HG03378 (cell line): ENCODE data around the gene LDLRAD4.

Experiments used
- ATAC-seq: cut with Tn5 transposase; IDR thresholded peaks from one replicate; pipeline ENCODE4 v1.9.1; 2021; ENCODE audit warnings: mild to moderate bottlenecking, moderate library complexity; ENCODE audit not compliant: unreplicated experiment

Gene LDLRAD4

DNA sequence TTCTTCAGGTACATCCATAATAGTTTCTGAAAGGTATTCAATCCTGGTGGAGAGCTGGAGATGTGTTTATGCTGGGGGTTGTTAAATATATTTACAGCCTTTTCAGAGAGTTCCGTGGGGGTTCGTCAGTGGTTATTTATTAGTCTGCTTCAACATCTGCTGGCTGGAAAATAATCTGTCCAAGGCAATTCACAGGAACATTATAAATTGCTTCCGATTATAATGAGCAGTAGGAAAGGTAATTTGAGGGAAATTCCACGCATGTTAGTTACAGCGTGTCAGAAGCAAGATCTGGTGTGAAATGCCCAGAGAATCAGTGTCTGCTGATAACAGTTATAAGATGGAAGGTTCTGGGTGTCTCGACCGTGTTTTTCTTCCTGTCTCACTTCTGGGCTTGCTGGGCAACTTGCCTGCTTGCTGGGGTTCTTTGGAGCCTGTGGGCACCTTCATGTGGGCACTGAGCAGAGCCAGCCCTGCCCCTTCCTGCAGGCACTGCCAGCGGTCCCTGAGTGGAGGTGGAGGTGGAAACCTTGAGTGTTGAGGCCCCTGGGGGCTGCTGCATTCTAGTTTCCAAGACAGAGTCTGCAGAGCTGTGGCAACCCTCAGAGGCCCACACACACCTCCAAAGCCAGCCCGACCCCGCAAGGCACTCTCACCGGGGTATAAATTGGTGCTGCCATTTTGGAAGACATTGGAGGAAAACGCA is 322.1 kb downstream of the LDLRAD4 start:
- no peak for ATAC-seq

DNA sequence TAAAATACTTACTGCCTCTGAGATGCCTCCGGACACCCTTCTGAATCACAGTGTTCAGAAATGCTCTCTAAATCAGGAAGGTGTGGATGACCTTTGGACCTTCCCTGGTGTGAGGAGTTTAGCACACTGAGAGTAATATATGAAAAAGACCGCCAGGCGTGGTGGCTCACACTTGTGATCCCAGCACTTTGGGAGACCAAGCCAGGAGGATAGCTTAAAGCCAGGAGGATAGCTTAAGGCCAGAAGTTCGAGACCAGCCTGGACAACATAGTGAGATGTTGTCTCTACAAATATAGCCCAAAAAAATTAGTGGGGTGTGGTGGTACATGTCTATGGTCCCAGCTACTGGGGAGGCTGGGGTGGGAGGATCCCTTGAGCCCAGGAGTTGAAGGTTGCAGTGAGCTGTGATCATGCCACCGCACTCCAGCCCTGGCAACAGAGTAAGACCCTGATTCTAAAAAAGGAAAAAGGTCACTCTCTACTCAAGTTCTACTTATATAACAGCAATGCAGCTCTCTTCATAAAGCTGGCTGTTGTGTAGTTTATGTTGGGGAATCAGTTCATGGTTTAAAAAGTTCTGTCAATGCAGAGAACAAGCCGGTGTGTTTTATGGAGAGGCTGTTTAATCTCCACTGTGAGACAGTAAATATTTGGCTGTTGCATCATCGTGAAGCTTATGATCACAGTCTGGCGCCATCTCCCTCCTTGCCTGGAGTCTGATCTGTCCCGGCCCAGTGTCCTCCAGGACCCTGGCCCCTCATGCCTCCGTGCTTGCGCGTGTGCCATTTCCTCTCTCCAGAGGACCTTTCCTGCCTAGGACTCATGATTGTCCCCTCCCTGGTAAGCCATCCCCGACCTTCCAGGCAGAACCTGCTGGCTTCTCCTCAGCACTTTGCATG is 323.3 kb downstream of the LDLRAD4 start:
- ATAC-seq, result no peak

DNA sequence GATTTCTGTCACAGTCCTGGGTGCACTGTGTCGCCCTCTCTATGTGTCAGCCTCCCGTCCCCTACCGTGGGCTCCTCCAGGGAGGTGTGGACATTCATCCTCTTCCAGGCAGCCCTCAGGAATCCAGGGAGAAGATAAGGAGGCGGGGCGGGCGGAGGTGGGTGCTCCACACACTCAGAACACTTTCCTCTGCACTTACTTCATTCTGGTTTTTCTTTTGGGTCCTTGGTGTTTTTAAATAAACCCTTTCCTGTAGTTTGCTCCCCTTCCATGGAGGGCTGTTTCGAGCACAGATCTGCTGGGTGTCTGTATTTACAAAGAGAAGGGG is 323.9 kb downstream of the LDLRAD4 start:
- no peak for ATAC-seq

DNA sequence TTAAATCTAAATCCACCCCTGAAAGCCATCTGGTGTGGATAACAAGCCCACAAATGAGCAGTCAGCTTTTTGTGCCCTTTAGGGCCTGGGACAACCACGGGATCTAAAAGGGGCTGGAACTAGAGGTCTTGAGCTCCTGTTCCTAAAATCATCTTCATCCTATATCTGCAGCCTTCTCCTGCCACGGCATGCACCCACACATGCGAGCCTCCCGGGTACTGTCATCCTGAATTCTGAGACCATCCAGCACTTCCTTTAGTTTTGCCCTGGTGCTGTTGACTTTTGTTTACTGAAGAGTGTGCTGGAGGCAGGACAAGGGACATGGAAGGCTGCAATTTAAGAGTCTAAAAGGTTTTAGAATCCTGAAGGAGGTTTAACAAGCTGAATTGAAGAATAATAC is 324.6 kb downstream of the LDLRAD4 start:
- ATAC-seq, result no peak

DNA sequence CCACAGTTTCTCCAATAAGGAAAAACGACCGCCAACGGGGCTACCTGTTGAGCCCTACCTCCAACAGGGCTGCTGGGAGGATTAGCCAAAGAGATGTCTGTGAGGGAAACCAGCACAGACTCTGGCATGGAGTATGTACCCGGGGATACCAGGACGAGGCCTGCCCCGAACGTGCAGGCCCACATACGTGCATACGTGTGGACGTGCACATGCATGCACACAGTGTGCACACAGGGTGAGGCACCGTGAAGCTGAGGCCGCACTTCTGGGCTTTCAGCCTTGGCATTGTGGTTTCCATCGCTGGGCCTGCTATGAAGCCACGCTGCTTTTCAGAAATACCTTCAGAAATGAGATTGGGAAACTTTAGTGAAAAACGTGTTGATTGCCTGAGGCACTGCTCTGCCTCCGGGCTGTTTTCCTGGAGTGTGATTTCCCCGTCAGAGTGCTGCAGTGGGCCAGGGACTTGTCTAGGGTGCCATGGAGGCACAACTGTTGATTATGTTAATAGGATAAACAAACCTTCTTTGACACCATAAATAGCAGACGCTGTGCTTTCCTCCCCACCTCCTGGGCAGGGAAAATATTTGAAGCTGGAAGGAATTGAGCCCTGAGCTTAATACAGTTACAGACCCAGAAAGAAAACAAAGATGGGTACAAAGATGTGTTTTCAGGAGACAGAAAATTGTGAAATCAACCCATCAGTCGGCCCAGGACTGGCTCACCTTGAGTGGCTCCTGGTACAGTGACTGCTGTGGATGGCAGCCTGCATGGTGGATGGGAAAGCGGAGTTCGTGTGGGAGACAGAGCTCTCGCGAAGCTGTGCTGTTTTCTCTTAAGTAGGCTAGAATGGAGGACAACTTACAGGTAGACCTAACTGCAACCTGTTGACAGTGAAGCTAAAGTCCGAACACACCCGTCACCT is 325.5 kb downstream of the LDLRAD4 start:
- ATAC-seq, result no peak

DNA sequence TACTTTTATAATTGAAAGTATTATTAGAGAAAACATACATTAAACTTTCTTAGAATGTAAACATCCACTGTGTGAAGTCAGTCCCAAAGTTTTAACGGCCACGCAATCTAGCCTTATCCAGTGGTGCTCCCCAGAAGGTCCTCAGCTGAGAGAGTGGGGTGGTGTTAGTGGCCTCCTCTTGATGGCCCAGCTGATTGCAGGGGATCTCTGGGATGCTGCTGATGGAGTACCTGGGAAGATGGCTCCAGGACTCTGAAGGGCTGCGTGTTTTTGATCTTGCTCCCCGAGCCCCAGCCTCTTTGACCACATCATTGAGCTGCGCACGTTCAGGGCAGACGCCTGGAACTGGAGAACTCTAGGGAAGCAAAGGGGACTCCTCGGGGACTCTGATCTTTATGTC is 326.4 kb downstream of the LDLRAD4 start:
- no peak for ATAC-seq

DNA sequence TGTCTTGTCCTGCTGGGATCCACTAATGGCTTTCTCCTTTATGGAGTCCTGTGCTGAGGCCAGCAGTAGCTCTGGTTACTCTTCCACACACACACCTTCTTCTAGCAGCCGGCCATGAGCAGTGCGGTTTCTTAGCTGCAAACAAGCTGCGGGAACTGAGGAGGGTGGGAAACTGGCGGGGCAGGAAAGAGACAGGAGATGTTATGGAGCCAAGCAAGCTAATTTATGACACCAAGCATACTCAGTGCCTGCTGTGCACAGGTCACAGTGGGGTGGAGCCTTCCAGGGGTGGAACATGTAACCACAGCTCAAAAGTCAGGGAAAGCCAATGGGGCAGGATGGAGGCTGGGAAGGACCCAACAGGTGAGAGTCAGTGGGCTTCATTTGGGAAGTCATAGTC is 327.0 kb downstream of the LDLRAD4 start:
- ATAC-seq, result no peak

DNA sequence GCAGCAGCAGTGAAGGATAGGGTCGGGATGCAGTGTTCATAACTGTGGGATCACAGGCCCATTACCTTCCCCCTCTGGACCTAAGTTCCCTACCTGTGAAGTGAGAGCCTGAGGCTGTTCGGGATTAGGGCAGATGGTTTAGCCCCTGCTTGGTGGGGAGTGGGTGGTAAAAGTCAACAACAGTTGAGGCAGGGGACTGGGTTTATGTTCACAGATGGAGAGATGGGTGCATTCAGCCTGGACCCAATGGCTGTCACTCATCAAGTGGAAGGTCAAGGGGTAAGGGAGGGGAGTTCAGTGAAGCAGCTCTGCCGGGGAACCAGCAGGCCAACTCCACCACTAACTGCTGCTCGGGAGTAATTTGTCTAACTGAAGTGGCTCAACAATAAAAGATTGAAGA is 327.4 kb downstream of the LDLRAD4 start:
- no peak for ATAC-seq

DNA sequence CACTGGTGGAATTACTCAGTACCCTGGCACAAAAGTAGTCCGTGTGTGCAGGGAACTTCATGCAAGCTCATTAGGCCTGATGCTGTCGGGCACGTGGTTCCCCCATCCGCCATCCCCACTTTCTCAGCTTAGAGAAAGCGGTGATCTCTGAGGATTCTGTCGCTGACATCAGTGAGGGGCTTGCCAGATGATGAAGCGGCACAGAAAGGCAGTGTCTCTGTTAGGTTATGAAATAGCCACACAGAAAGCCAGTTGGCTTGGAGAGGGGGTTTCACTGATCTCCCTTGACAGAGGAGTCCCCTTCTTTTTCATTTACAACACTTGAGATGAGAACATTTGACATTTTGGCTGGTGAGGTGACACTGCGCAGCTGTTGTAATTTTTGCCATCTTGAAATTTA is 328.1 kb downstream of the LDLRAD4 start:
- ATAC-seq, result no peak

DNA sequence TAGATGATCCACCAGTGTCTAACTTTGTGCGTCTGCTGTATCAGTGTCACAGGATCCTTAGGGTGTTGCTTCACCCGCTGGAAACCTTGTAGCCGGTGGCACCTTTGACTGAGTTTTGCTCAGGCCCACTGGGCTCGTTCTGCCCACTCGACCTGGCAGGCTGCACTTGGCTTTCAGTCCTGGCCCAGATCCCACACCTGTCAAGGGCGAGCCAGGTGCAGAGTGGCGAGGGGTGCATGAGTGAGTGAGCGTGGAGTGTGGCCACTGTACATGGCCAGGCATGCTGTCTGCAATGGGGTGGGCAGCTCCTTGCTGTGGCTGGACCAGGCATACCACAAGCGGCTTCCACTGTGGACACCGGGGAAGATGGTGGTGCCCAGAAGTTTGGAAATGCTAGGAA is 328.8 kb downstream of the LDLRAD4 start:
- ATAC-seq, result no peak

DNA sequence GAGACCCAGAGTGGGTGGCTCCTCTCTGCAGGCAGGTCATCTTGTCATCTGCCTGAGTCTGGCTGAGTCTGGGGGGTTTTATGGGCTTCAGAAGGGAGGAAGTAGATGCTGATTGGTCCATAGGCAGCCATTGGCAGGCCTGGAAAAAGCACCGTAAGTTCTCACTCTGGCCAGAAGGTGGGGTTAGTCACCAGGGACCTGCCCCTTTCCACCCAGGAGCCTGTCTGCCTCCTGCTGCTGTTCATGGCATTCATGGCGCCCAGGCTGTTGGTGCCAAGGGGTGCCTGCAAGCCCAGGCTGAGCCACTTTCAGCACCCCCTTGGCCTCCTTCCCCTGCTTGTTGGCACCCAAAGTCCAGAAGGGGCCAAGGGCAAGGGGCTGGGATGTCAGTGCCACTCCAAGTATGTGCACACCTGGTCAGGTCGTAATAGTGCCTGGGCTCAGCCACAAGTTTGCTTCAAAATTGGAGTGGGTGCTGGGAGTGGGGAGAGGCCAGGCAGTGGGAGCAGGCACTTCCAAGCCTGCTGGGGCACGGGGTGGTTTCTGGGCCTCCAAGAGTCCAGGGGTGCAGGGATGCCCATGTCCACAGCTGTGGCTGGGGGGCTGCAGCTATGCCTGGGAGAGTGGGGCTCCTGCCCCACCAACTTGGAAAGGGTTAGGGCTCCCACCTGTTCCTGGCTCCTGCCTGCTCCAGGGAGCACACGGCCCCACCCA is 329.7 kb downstream of the LDLRAD4 start:
- no peak for ATAC-seq

DNA sequence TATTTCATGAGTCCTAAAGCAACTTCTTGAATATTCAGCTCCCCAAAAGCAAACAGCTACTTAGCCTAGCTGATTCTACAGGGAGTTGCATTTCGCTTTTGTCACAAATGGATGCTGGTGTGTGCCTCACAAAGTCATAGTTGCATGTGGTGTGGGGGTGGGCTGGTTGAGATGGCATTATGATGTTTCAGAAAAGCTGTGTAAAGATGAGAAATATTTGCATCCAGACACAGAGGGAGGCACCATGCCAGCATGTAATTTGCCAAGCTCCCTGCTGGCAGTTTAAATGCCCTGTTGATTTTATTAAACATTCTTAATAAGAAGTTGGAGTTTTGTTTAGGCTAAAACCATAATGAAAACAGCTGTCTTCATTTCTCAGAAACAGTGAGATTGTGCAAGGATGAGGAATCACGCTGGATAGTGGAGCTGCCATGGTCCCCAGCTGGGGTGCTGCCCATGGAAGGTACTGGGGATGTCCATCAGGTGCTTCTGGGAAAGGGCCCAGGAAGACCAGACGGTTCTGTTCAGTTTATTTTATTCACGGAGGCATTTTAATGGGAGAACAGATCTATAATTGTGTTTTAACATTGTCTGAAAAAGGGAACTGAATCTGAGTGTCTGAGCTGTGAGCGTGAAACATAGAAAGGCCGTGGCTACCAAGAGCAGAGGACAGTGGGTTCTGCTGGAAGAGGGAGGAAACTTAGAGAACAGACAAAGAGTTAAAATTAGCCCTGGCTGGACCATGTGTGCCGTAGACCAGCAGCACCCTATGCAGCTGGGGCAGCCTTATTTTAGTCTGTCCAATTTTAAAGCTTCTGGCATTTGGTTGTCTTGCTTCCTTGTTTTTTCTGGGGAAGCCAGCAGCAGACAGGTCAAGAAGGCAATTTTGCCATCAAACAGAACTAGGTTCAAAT is 330.7 kb downstream of the LDLRAD4 start:
- ATAC-seq, result peak; percentile 75

DNA sequence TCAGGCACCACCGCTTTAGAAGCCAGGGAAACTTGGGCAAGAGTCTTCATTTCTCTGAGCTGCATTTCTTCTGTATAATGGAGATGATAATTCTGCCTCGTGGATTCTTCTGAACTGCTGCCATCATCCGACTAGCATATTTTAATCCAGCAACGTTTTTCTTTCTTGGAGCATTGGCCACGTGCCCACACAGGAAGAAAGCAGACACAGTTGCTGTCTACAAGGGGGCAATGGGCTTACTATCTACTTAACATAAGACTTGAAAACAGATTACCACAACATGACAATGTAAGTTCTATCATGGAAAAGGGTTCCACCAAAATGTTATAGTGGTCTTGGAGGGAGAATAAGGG is 331.3 kb downstream of the LDLRAD4 start:
- ATAC-seq, result no peak

DNA sequence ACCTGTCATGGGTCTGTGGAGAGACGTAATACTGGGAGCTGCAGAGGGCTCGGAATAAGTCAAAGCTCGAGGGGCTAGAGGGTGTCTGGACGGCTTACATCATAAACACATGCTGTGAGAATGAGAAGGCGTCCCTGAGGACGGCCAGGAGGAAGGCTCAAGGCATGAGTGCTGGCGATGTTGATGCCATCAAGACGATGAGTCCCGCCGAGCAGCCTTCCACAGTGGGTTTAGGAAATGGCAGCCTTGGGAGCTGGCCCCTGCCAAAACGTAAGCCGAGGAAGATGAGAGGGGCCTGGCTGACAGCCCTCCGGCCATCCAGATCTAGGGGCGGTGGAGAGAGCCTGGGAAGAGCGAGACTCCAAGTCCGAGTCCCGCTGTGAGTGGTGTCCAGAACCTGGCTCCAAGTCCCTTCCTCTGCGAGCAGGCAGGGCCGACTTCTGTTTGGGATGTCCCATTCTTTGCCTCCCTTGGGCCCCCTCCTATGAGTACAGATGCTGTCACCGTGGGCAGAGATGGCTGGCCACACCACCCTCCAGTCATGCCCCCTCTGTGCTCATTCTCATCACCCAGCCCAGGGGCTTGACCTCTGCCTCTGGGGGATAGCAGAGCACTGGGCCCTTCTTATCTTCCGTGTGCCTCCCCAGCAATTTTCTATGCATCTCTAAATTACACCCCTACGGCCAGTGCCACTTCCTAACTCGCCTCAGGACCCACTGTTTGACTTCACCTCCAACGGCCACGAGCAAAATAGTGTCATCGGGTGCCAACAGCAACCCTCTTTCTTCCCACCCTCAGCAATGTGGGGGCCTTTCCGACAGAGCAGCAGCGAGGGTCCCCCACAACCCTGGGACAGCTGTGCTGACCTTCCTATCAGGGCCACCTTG is 332.1 kb downstream of the LDLRAD4 start:
- ATAC-seq, result no peak

DNA sequence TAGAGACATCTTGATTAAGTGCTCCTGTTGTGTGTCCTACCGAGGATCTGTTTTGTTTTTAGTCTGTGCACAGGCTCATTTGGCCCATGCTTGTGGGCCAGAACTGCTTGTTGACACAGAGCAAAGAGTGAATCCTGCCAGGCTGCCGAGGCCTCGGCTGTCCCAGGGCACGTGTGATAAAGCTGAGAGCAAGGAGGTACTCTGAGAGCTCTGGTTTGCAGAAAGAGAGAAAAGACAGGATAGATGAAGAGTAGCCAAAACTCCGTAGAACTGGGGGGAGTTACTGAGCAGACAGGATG is 332.7 kb downstream of the LDLRAD4 start:
- no peak for ATAC-seq

DNA sequence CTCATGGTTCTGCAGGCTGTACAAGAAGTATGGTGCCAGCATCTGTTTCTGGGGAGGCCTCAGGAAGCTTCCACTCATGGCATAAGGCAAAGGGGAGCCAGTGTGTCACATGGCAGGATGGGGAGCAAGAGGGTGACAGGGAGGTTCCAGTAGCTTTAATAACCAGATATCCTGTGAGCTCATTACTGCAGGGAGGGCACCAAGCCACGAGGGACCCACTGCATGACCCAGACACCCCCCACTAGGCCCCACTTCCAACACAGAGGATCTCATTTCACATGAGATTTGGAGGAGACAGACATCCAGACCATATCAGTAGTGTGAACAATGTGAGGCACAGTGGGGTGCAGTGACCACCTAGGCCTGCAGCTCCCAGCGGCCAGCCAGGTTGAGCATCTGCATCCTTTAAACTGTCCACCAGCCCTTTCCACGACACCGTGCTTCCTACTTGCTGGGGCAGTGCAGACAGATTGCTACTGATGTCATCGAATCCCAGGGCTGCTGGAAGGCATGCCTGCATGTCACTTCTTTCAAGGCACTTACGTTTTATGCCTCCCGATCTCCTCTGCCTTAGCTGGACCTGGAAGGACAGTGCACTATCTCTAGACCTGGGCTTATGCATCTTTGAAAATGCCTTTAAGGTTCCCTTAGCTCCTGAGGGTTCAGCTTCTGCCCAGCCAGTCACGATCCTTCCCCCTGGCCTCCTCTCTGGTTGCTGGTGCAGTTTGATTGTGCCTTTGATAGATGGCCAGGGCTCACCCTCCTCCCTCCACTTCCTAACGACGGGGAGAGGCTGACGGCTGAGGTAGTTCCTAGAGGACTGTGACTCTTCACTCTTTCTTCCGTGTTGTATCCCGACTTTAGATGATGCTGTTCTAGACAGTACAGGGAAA is 333.5 kb downstream of the LDLRAD4 start:
- no peak for ATAC-seq

DNA sequence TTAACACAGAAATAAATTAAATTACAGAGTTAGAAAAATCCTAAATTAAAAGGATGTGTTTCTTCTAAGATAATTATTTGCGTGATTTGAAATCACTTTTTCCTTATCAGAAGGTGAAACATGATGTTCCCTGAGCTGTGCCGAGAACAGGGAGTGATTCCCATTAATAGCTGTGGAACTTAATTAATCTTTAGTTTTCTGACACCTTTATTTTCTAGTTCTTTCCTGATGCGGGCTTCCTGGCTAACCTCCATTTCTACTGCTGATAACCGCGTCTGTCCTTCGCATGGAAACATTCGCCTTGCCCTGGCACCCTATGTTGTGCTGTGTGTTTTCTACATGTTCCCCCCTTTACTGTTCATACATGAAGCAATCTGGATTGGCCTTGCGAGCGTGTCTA is 334.9 kb downstream of the LDLRAD4 start:
- no peak for ATAC-seq

DNA sequence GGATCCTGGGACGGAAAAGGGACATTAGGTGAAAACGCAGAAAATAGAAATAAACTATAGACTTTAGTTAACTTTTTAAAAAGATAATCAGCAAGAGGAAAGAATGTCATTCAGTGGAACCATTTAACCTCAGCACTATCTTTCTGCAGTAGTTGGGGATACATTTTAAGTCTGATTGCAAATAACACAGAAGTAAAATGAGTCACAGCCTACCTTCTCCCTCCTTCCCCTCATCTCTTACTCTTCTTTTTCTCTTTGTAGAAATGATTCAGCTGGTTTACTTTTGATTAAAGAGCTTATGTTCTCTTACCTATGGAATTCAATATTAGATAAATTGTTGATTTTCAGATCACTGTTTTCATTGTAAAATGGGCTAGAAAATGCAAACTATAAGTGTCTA is 336.6 kb downstream of the LDLRAD4 start:
- ATAC-seq, result no peak
